ENCODE data around the gene EGR1. TPM values are rescaled to one million over a fixed set of nuclear protein-coding genes. Genes with fewer than 3 reads are reported as not detected.

EGR1 gene
- total RNA-seq, 1 donor from 2014 or later: 6.7 TPM

- H3K4me3 ChIP-seq (ENCODE audit: low read depth, low read length): peak overlapping the region; percentile 61
- DNase-seq (ENCODE audit: low read depth): no peak
- TF ChIP-seq CTCF (conservative IDR thresholded peaks at IDR 0.05; ENCODE audit: low read depth, low read length): no peak
Measured at GRCh38 chr5:138439477-138440158, 25.7 kb upstream of the EGR1 start.

- DNase-seq (ENCODE audit: low read depth): no peak
- H3K4me3 ChIP-seq (ENCODE audit: low read depth, low read length): no peak overlapping the region
- no peak for TF ChIP-seq CTCF (conservative IDR thresholded peaks at IDR 0.05; ENCODE audit: low read depth, low read length)
Measured at GRCh38 chr5:138440159-138441073, 24.9 kb upstream of the EGR1 start.

- no peak for TF ChIP-seq CTCF (conservative IDR thresholded peaks at IDR 0.05; ENCODE audit: low read depth, low read length)
- no peak overlapping the region for H3K4me3 ChIP-seq (ENCODE audit: low read depth, low read length)
- no peak for DNase-seq (ENCODE audit: low read depth)
Measured at GRCh38 chr5:138441221-138441620, 24.1 kb upstream of the EGR1 start.

GRCh38 chr5:138444078-138444773 is 21.1 kb upstream of the EGR1 start:
- TF ChIP-seq CTCF (conservative IDR thresholded peaks at IDR 0.05; ENCODE audit: low read depth, low read length): no peak
- no peak for DNase-seq (ENCODE audit: low read depth)
- H3K4me3 ChIP-seq (ENCODE audit: low read depth, low read length): no peak overlapping the region

- TF ChIP-seq CTCF (conservative IDR thresholded peaks at IDR 0.05; ENCODE audit: low read depth, low read length): no peak
- no peak for DNase-seq (ENCODE audit: low read depth)
- H3K4me3 ChIP-seq (ENCODE audit: low read depth, low read length): no peak overlapping the region
Measured at GRCh38 chr5:138444774-138445546, 20.3 kb upstream of the EGR1 start.

- no peak for DNase-seq (ENCODE audit: low read depth)
- no peak overlapping the region for H3K4me3 ChIP-seq (ENCODE audit: low read depth, low read length)
- TF ChIP-seq CTCF (conservative IDR thresholded peaks at IDR 0.05; ENCODE audit: low read depth, low read length): no peak
Measured at GRCh38 chr5:138445547-138446271, 19.6 kb upstream of the EGR1 start.
